IPS DF 6.9 (cell line): Measurements from ENCODE around the gene MEP1A.
"Not testable (repeated sequence)": the region's sequence is repeated elsewhere in the genome, so short reads cannot be mapped to it uniquely, and the experiment has no call there.

Source experiments
- DNase-seq: peaks from one replicate; pipeline ENCODE4 v3.0.0-alpha.2; 2013; ENCODE audit warnings: low read depth, low spot score
- H3K27ac ChIP-seq: one replicate; pipeline ENCODE4 v1.5.1; 2013; ENCODE audit warnings: low read length, control low read depth
- H3K27me3 ChIP-seq: 2 replicates; pipeline ENCODE4 v1.6.1; 2013; ENCODE audit warnings: mild to moderate bottlenecking, low read length; ENCODE audit not compliant: control insufficient read depth, insufficient read depth
- H3K36me3 ChIP-seq: 2 replicates; pipeline ENCODE4 v1.6.1; 2013; ENCODE audit warnings: low read length; ENCODE audit not compliant: control insufficient read depth, insufficient read depth
- H3K4me1 ChIP-seq: 2 replicates; pipeline ENCODE4 v1.6.1; 2013; ENCODE audit warnings: low read length; ENCODE audit not compliant: control insufficient read depth, insufficient read depth
- H3K4me3 ChIP-seq: 2 replicates; pipeline ENCODE4 v1.5.1; 2013; ENCODE audit warnings: mild to moderate bottlenecking, low read length
- H3K9me3 ChIP-seq: 2 replicates; pipeline ENCODE4 v1.6.1; 2013; ENCODE audit warnings: low read length, inconsistent platforms; ENCODE audit not compliant: control insufficient read depth, insufficient read depth
- WGBS: extraction: QIAGEN DNeasy Blood & Tissue Kit; methylation state at CpG from one replicate; pipeline ENCODE4 v1.1.7; 2013; ENCODE audit warnings: mixed read lengths, missing lambda C conversion rate; ENCODE audit not compliant: insufficient read length, insufficient coverage; 5-methylcytosine and 5-hydroxymethylcytosine counted together

The MEP1A gene

DNA sequence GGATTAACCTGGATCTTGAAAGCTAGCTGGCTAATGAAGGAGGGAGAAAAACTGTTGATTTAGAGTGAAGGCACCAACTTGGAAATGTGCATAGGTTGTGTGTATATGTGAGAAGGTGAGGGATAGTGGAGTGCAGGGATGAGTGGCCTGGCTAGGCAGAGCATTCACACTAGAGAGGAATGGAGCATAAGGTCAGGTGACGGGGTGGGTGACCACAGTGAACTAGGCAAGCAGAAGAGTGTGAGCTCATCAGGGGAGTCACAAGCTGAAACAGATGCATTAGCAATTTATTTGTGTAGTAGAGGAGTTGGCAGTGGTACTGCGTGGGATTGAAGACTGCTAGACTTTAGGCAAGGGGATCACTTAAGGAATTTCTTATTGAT is 36.0 kb upstream of the MEP1A start:
- no peaks in the 10 kb centered on the region for H3K27me3 ChIP-seq
- peaks cover 5% of the 10 kb centered on the region; the same call in 1 of the 2 replicates for H3K4me1 ChIP-seq
- no peaks in the 10 kb centered on the region for H3K36me3 ChIP-seq
- no peak overlapping the region for H3K4me3 ChIP-seq
- DNase-seq = no peak
- no peak overlapping the region for H3K27ac ChIP-seq
- WGBS = no CpG with 5 or more reads among the region's 2 CpGs
- no peaks in the 10 kb centered on the region for H3K9me3 ChIP-seq

DNA sequence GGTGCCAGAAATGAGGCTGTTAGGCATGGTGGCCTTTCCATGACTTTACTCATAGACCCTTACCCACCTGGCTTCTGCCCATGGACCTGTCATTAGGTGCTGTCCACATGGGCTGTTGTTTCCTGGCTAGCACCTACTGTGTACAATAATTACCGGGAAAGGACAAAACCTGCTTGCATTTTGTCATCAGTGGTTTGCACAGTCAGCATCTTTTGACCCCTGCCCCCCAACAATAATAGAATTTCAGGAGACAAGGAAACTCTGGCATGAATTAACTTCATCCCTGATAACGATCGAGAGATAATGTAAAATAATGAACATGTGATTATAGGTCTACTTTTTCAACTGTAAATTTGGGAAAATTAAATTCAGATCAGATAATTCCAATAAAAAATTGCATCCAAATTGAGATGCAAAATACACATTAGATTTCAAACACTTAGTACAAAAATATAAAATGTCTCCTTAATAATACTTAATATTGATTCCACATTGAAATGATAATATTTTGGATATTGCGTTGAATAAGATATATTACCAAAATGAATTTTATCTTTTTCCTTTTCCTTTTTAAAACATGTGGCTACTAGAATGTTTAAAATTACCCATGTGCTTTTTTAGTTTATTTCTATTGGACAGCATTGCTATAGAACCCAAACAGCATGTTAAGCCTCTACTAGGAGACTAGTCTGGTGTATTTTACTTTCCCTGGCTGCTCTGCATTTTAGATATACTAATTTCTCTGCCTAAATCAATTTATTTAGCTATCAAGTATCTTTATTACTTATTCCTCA is 34.0 kb upstream of the MEP1A start:
- DNase-seq = no peak
- H3K36me3 ChIP-seq = no peaks in the 10 kb centered on the region
- no CpG with 5 or more reads among the region's 4 CpGs for WGBS
- no peaks in the 10 kb centered on the region for H3K9me3 ChIP-seq
- H3K4me1 ChIP-seq = peaks cover 5% of the 10 kb centered on the region; the same call in 1 of the 2 replicates
- no peak overlapping the region for H3K27ac ChIP-seq
- H3K27me3 ChIP-seq = no peaks in the 10 kb centered on the region
- H3K4me3 ChIP-seq = no peak overlapping the region

DNA sequence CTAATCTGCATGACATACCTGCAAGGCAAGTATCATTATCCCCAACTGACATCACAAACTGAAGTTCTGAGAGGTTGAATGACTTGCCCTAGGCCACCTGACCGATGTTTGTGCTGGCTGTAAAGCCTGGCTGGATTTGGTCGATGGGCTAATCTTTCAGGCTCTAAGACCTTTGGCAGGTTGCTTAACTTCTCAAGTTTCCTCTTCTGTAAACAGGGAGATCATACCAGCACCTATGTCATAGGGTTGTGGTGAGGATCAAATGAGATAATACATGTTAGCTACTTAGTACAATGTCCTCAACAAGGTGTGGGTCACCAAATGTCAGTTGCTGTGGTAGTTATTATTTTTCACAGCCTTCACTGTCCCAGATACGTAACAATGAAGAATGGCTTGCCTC is 32.3 kb upstream of the MEP1A start:
- Histone ChIP-seq H3K27ac (no peak overlapping the region), H3K27me3 (no peaks in the 10 kb centered on the region), H3K4me1 (peaks cover 5% of the 10 kb centered on the region; the same call in 1 of the 2 replicates), H3K4me3 (no peak overlapping the region), H3K36me3 (no peaks in the 10 kb centered on the region), H3K9me3 (no peaks in the 10 kb centered on the region)
- WGBS = no CpG with 5 or more reads among the region's 3 CpGs
- no peak for DNase-seq

DNA sequence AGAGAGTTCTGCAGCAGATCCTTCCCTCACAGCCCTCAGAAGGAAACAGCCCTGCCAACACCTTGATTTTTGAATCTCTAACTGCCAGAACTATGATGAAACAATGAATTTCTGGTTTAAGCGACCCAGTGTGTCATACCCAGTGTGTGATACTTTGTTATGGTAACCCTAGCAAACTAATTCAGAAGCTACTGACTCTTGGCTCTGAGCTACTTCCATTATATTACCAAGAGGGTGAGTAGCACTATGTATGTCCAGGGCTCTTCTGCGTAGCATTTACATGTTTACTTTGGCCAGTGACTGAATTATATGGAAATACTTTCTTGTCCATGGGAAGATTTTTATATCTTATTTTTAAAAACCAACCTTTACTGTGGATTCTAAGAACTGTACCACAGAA is 29.7 kb upstream of the MEP1A start:
- no peak for DNase-seq
- Histone ChIP-seq H3K9me3 (no peaks in the 10 kb centered on the region), H3K4me3 (no peak overlapping the region), H3K27ac (no peak overlapping the region), H3K4me1 (no peaks in the 10 kb centered on the region), H3K36me3 (no peaks in the 10 kb centered on the region), H3K27me3 (no peaks in the 10 kb centered on the region)
- no CpG with 5 or more reads among the region's 2 CpGs for WGBS

DNA sequence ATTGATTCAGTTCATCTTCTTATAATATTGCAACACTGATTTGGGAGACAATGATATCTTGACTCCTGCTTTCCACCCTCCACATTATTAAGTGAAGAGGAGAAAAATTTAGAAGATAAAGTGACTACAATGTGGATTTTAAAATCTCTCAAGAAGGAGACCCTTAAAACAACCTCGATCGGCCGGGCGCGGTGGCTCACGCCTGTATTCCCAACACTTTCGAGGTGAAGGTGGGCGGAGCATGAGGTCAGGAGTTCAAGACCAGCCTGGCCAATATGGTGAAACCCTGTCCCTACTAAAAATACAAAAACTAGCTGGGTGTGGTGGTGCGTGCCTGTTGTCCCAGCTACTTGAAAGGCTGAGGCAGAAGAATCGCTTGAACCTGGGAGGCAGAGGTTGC is 28.9 kb upstream of the MEP1A start:
- H3K4me1 ChIP-seq, H3K4me3 ChIP-seq, H3K27me3 ChIP-seq, H3K9me3 ChIP-seq, H3K36me3 ChIP-seq, DNase-seq, H3K27ac ChIP-seq: not testable (repeated sequence)
- no CpG with 5 or more reads among the region's 10 CpGs for WGBS

DNA sequence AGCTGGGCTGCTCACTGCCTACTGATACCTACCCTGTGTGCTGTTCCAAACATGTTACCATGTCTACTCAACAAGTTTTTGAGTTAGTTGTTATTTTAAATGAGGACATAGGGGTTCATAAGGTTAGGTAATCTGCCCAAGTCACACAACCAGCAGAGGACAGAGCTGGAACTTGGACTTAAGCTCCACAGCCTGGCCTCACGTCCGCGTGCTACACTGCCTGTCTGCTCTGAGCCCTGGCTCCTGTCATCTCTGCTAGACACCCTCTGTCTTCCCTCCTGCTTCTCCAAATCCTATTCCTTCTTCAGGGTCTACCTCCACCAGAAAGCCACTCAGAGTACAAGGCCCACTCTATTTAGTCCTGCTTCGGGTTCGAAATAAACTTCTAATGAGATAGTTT is 28.2 kb upstream of the MEP1A start:
- Histone ChIP-seq H3K4me1 (no peaks in the 10 kb centered on the region), H3K36me3 (no peaks in the 10 kb centered on the region), H3K27me3 (no peaks in the 10 kb centered on the region), H3K9me3 (no peaks in the 10 kb centered on the region), H3K27ac (no peak overlapping the region), H3K4me3 (no peak overlapping the region)
- DNase-seq = no peak
- WGBS = no CpG with 5 or more reads among the region's 5 CpGs

DNA sequence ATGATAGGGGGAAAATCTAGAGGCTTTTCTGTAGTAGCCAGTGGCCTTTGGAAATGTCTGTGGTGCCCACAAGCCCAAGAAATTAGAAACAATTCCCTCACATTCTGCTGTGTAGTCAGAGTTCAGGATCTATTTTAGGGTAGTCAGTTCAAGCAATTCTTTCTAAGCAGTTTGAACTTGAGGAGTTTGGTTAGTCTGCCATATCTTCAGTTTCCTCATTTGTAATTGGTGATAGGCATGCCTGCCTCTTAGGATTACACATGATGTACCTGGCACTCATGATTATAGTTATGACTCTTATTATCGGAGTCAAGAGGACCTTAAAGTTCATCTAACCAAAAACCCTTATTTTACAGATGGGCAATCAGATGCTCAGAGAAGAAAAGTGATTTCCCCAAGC is 21.2 kb upstream of the MEP1A start:
- Histone ChIP-seq H3K4me3 (no peak overlapping the region), H3K36me3 (no peaks in the 10 kb centered on the region), H3K9me3 (no peaks in the 10 kb centered on the region), H3K4me1 (no peaks in the 10 kb centered on the region; the same call in 1 of the 2 replicates), H3K27ac (no peak overlapping the region), H3K27me3 (no peaks in the 10 kb centered on the region)
- no CpG with 5 or more reads among the region's 1 CpG for WGBS
- no peak for DNase-seq

DNA sequence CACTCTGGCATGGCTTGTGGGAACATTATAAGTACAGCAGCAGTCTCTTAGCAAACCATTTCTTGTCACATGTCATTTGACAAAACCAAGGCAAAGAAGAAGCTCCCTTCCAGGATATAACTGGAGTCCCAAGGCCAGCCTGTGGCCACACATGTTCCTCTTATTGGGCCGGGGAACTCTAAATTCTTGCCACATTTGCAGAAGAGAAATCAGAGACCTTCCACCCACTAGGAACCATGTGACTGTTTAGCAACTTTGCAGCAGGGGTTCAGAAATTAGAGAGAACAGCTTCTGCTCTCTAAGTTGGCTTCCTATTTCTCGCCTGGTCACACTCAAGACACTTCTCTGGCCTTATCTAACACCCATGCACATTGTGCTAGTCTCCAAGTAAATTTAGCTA is 20.4 kb upstream of the MEP1A start:
- H3K4me1 ChIP-seq = no peaks in the 10 kb centered on the region; the same call in 1 of the 2 replicates
- no CpG with 5 or more reads among the region's 2 CpGs for WGBS
- DNase-seq = no peak

DNA sequence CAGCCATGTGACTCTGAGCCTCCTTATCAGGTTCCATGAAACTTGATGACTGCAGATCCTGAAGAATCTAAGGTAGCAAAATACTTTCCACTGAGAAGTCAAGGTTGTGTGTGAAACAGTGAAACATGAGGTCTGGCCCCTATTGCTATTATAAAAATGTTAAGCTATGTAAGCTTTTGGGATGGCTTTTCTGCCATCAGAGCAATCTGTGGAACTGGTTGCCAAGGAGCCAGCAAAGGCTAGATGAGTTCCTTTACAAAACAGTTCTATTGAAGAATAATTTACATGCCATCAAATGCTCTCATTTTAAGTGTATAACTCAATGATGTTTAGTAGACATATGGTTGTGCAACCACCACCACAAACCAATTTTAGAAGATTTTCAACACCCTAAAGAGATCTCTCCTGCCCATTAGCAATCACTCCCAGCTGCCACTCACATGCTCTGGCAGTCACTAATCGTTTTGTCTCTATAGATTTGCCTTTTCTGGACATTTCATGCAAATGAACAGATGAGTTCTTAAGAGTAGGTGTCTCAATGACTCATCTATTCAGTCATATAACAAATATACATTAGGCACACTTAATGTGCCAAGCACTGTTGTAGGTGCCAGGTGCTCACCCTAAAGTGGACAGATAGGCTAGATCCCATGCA is 19.9 kb upstream of the MEP1A start:
- DNase-seq = no peak
- no peaks in the 10 kb centered on the region for H3K36me3 ChIP-seq
- no peaks in the 10 kb centered on the region for H3K9me3 ChIP-seq
- H3K4me3 ChIP-seq = no peak overlapping the region
- no peak overlapping the region for H3K27ac ChIP-seq
- H3K4me1 ChIP-seq = no peaks in the 10 kb centered on the region; the same call in 1 of the 2 replicates
- WGBS = no CpG with 5 or more reads among the region's 1 CpG
- no peaks in the 10 kb centered on the region for H3K27me3 ChIP-seq

More for the DNA sequence above, 20.4 kb upstream of the MEP1A start:
- H3K27me3 ChIP-seq = no peaks in the 10 kb centered on the region
- no peaks in the 10 kb centered on the region for H3K9me3 ChIP-seq
- H3K36me3 ChIP-seq = no peaks in the 10 kb centered on the region
- no peak overlapping the region for H3K4me3 ChIP-seq
- H3K27ac ChIP-seq = no peak overlapping the region

DNA sequence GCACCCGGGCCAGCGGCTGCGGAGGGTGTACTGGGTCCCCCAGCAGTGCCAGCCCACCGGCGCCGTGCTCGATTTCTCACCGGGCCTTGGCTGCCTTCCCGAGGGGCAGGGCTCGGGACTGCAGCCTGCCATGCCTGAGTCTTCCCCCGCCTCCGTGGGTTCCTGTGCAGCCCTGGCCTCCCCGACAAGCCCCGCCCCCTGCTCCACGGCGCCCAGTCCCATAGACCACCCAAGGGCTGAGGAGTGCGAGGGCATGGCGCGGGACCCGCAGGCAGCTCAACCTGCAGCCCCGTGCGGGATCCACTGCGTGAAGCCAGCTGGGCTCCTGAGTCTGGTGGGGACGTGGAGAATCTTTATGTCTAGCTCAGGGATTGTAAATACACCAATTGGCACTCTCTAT is 18.5 kb upstream of the MEP1A start:
- H3K4me1 ChIP-seq, H3K9me3 ChIP-seq, H3K27me3 ChIP-seq, H3K27ac ChIP-seq, DNase-seq, H3K4me3 ChIP-seq, H3K36me3 ChIP-seq: not testable (repeated sequence)
- no CpG with 5 or more reads among the region's 24 CpGs for WGBS
